ENCODE results near the gene TMEM52. TPM values are rescaled to one million over a fixed set of nuclear protein-coding genes. Genes with fewer than 3 reads are reported as not detected.

Gene TMEM52
- total and polyA plus RNA-seq, 9 of the 15 experiments (the other 6 are each of a cell fraction or from before 2014, with no cell fraction given): 0.37 to 22.5 (median 6.8) TPM

- no peak for FAIRE-seq
- ChIA-PET CTCF (ENCODE audit: low intra/inter-chr PET ratio) (no interaction called here), POLR2A (no interaction called here)
- TF ChIP-seq DPF2 (IDR thresholded peaks at IDR 0.05) (no peak), ILK (tag; IDR thresholded peaks at IDR 0.05; ENCODE audit: borderline replicate concordance, low read depth) (no peak), HDAC8 (tag; IDR thresholded peaks at IDR 0.05) (no peak), ZNF584 (CRISPR knock-in tag; IDR thresholded peaks at IDR 0.05; ENCODE audit: low read depth) (no peak), E4F1 (CRISPR knock-in tag; IDR thresholded peaks at IDR 0.05; ENCODE audit: borderline replicate concordance) (no peak), RNF2 (IDR thresholded peaks at IDR 0.05) (no peak), LARP7 (IDR thresholded peaks at IDR 0.05) (no peak), MEF2A (IDR thresholded peaks at IDR 0.05; ENCODE audit: control insufficient read depth, low read depth, low read length) (no peak), ZNF695 (CRISPR knock-in tag; IDR thresholded peaks at IDR 0.05) (no peak), FOS (IDR thresholded peaks at IDR 0.05; ENCODE audit: extremely low read depth, insufficient read length) (no peak), FOXK1 (CRISPR knock-in tag; IDR thresholded peaks at IDR 0.05; ENCODE audit: borderline replicate concordance) (no peak)
- TF ChIP-seq, protein P1, sequence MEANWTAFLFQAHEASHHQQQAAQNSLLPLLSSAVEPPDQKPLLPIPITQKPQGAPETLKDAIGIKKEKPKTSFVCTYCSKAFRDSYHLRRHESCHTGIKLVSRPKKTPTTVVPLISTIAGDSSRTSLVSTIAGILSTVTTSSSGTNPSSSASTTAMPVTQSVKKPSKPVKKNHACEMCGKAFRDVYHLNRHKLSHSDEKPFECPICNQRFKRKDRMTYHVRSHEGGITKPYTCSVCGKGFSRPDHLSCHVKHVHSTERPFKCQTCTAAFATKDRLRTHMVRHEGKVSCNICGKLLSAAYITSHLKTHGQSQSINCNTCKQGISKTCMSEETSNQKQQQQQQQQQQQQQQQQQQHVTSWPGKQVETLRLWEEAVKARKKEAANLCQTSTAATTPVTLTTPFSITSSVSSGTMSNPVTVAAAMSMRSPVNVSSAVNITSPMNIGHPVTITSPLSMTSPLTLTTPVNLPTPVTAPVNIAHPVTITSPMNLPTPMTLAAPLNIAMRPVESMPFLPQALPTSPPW (CRISPR knock-in tag; IDR thresholded peaks at IDR 0.05): no peak
- 2% methylated on average over 11 of the region's 11 CpGs for WGBS (ENCODE audit: insufficient coverage, low coverage, missing lambda C conversion rate)
- no TSS peak for BruUV-seq (replicated peaks)
- H3K27me3 ChIP-seq (ENCODE audit: control insufficient read depth in 2 of 2, insufficient read depth in 2 of 2, low read length in 2 of 2): peaks cover 58 to 79% of the 10 kb centered on the region in 2 experiments
- H3K27ac ChIP-seq (ENCODE audit: extremely low read depth, low read depth, low read length): no peak overlapping the region
- peaks cover 0 to 32% of the 10 kb centered on the region in 2 experiments; a peak in 2 of 5 replicates for H3K4me1 ChIP-seq (replicated peaks in 1 of 2; ENCODE audit: control insufficient read depth in 2 of 2, insufficient read depth in 2 of 2, low read length in 2 of 2)
- H3K9me1 ChIP-seq (ENCODE audit: control insufficient read depth, insufficient read depth, low read length): no peaks in the 10 kb centered on the region
- DNase-seq (ENCODE audit: extremely low read depth in 1 of 4, low spot score in 3 of 4): no peak
- H3K9ac ChIP-seq (ENCODE audit: insufficient read depth in 1 of 2, low read depth in 2 of 2, low read length in 2 of 2): no peak overlapping the region
- H2AFZ ChIP-seq (ENCODE audit: low read depth, low read length): no peak overlapping the region
- no peak overlapping the region for H3K4me2 ChIP-seq (ENCODE audit: insufficient read depth, low read length)
- H3K79me2 ChIP-seq (ENCODE audit: control insufficient read depth, insufficient read depth, low read length): no peaks in the 10 kb centered on the region
- no peak overlapping the region for H3K4me3 ChIP-seq
- intact Hi-C loops (cut with micrococcal nuclease): no loop called here
- no peaks in the 10 kb centered on the region for H3K36me3 ChIP-seq (ENCODE audit: control insufficient read depth, insufficient read depth, low read length)
- H4K20me1 ChIP-seq (replicated peaks; ENCODE audit: control insufficient read depth, insufficient read depth, low read length): peaks cover 10% of the 10 kb centered on the region
- in situ Hi-C loops (cut with MboI): no loop called here
- no peak for ATAC-seq
- no peaks in the 10 kb centered on the region for H3K9me3 ChIP-seq (replicated peaks; ENCODE audit: control insufficient read depth, insufficient read depth, low read depth, low read length)
Measured at GRCh38 chr1:1946540-1946939, 27.5 kb upstream of the TMEM52 start.

Data from K562 (cell line).